Neural cell (in vitro differentiated cells): ENCODE measurements around the gene GAS7. TPM values are rescaled to one million over a fixed set of nuclear protein-coding genes. Genes with fewer than 3 reads are reported as not detected.

Source experiments
- H2AFZ ChIP-seq: fragments of 200-600, 300-800 bp; sonication (generic), shearing (Covaris generic); 2 replicates; pipeline ENCODE4 v1.6.0; 2014; ENCODE audit warnings: low read depth, mild to moderate bottlenecking, antibody characterized with exemption, low read length, moderate library complexity
- H3F3A ChIP-seq: fragments of 200-600 bp; shearing (Covaris generic); 2 replicates; pipeline ENCODE4 v1.6.1; 2016; ENCODE audit warnings: mild to moderate bottlenecking, moderate library complexity, mixed read lengths, antibody characterized with exemption, low read length; ENCODE audit not compliant: insufficient read depth, poor library complexity, severe bottlenecking
- H3K27ac ChIP-seq: fragments of 200-600, 300-800 bp; sonication (generic), shearing (Covaris generic); 2 replicates; pipeline ENCODE4 v1.5.1; 2014; ENCODE audit warnings: mild to moderate bottlenecking, low read length, moderate library complexity
- H3K27me3 ChIP-seq: fragments of 300-800, 200-600 bp; sonication (generic), shearing (Covaris generic); 2 replicates; pipeline ENCODE4 v1.6.0; 2014; ENCODE audit warnings: mild to moderate bottlenecking, low read depth, low read length, moderate library complexity; ENCODE audit not compliant: insufficient read depth
- H3K36me3 ChIP-seq: fragments of 300-800, 200-600 bp; sonication (generic), shearing (Covaris generic); 2 replicates; pipeline ENCODE4 v1.5.1; 2014; ENCODE audit warnings: mild to moderate bottlenecking, antibody characterized with exemption, low read length, moderate library complexity; ENCODE audit not compliant: insufficient read depth
- H3K4me2 ChIP-seq: fragments of 300-800, 200-600 bp; sonication (generic), shearing (Covaris generic); 2 replicates; pipeline ENCODE4 v1.6.0; 2014; ENCODE audit warnings: mild to moderate bottlenecking, low read length
- H3K4me3 ChIP-seq: fragments of 300-800, 200-600 bp; sonication (generic), shearing (Covaris generic); 2 replicates; pipeline ENCODE4 v1.5.1; 2014; ENCODE audit warnings: mild to moderate bottlenecking, low read length, moderate library complexity
- H3K79me2 ChIP-seq: fragments of 200-600 bp; shearing (Covaris generic); replicated peaks from 2 replicates; pipeline ENCODE4 v1.6.0; 2014; ENCODE audit warnings: mild to moderate bottlenecking, low read length, moderate library complexity; ENCODE audit not compliant: insufficient read depth
- H3K9ac ChIP-seq: fragments of 300-800, 200-600 bp; sonication (generic), shearing (Covaris generic); 2 replicates; pipeline ENCODE4 v1.6.1; 2016; ENCODE audit warnings: mild to moderate bottlenecking, low read length, mixed read lengths
- H3K9me2 ChIP-seq: fragments of 200-600 bp; shearing (Covaris generic); 2 replicates; pipeline ENCODE4 v1.6.1; 2016; ENCODE audit warnings: mild to moderate bottlenecking, low read length, mixed read lengths; ENCODE audit not compliant: insufficient read depth
- H3K9me3 ChIP-seq: fragments of 200-600, 300-800 bp; sonication (generic), shearing (Covaris generic); 2 replicates; pipeline ENCODE4 v1.6.1; 2016; ENCODE audit warnings: mild to moderate bottlenecking, mixed run types, low read length, moderate library complexity, mixed read lengths
- H4K20me1 ChIP-seq: fragments of 200-600 bp; shearing (Covaris generic); 2 replicates; pipeline ENCODE4 v1.6.1; 2016; ENCODE audit warnings: mild to moderate bottlenecking, mixed run types; ENCODE audit not compliant: insufficient read depth
- EP300 ChIP-seq: fragments of 450-650 bp; conservative IDR thresholded peaks from 2 replicates; pipeline ENCODE4 v1.6.1; 2014; ENCODE audit warnings: antibody characterized with exemption, mild to moderate bottlenecking, moderate library complexity; ENCODE audit not compliant: poor library complexity, severe bottlenecking
- EZH2 ChIP-seq: fragments of 200-600, 300-800 bp; shearing (Covaris generic), sonication (generic); IDR thresholded peaks from 2 replicates; pipeline ENCODE4 v1.6.1; 2014; ENCODE audit warnings: antibody characterized with exemption, low read length, borderline replicate concordance, mild to moderate bottlenecking; ENCODE audit not compliant: insufficient read depth, poor library complexity, severe bottlenecking
- MXI1 ChIP-seq: fragments of 450-650 bp; conservative IDR thresholded peaks from 2 replicates; pipeline ENCODE4 v1.6.1; 2014; ENCODE audit warnings: antibody characterized with exemption, mild to moderate bottlenecking; ENCODE audit not compliant: poor library complexity, severe bottlenecking
- POLR2AphosphoS5 ChIP-seq: IDR thresholded peaks from 2 replicates; pipeline ENCODE4 v1.6.1; 2012
- RAD21 ChIP-seq: fragments of 450-650 bp; conservative IDR thresholded peaks from 2 replicates; pipeline ENCODE4 v1.6.1; 2014; ENCODE audit warnings: antibody characterized with exemption, mild to moderate bottlenecking, moderate library complexity
- SMC3 ChIP-seq: fragments of 450-650 bp; conservative IDR thresholded peaks from 2 replicates; pipeline ENCODE4 v1.6.1; 2014; ENCODE audit warnings: antibody characterized with exemption, mild to moderate bottlenecking, moderate library complexity; ENCODE audit not compliant: poor library complexity
- TAF1 ChIP-seq: IDR thresholded peaks from 2 replicates; pipeline ENCODE4 v1.6.1; 2012; ENCODE audit warnings: low read depth
- polyA plus RNA-seq: library from polyadenylated mRNA; depleted of rRNA; stranded (reverse); fragments of >200 nt; gene quantifications from 2 replicates; pipeline ENCODE4 v1.2.3, GENCODE V29; 2014
- TF ChIP-seq, protein P1 (sequence below): IDR thresholded peaks from 2 replicates; pipeline ENCODE4 v1.6.1; 2012; ENCODE audit warnings: borderline replicate concordance
- TF ChIP-seq, protein P2 (sequence below): fragments of 450-650 bp; IDR thresholded peaks from 2 replicates; pipeline ENCODE4 v1.5.1; 2014; ENCODE audit warnings: antibody characterized with exemption, mild to moderate bottlenecking, moderate library complexity; ENCODE audit not compliant: poor library complexity, severe bottlenecking

The GAS7 gene
- polyA plus RNA-seq, 1 donor from 2014 or later, result 23.6 TPM

DNA sequence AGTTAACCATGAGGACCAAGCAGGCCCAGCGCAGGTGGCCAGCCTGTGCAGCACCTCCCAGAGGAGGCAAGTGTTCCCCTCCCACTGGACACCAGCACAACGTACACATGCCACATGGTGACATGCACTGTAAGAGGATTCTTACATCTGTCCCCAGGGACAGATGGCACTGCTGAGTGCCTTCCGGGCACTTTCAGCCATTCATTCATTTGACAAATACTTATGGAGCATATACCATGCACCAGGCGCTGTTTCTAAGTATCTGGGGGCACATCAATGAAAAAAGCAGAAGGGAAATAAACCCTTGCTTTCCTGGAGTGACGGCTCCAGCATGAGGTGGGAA lies 79.6 kb downstream of the GAS7 start:
- H3K4me2 ChIP-seq, result no peak overlapping the region
- no peaks in the 10 kb centered on the region for H3K27me3 ChIP-seq
- no peaks in the 10 kb centered on the region for H3F3A ChIP-seq
- TF ChIP-seq SMC3 (no peak), MXI1 (no peak), RAD21 (no peak), POLR2AphosphoS5 (no peak), EP300 (no peak), TAF1 (no peak)
- TF ChIP-seq, protein P1, sequence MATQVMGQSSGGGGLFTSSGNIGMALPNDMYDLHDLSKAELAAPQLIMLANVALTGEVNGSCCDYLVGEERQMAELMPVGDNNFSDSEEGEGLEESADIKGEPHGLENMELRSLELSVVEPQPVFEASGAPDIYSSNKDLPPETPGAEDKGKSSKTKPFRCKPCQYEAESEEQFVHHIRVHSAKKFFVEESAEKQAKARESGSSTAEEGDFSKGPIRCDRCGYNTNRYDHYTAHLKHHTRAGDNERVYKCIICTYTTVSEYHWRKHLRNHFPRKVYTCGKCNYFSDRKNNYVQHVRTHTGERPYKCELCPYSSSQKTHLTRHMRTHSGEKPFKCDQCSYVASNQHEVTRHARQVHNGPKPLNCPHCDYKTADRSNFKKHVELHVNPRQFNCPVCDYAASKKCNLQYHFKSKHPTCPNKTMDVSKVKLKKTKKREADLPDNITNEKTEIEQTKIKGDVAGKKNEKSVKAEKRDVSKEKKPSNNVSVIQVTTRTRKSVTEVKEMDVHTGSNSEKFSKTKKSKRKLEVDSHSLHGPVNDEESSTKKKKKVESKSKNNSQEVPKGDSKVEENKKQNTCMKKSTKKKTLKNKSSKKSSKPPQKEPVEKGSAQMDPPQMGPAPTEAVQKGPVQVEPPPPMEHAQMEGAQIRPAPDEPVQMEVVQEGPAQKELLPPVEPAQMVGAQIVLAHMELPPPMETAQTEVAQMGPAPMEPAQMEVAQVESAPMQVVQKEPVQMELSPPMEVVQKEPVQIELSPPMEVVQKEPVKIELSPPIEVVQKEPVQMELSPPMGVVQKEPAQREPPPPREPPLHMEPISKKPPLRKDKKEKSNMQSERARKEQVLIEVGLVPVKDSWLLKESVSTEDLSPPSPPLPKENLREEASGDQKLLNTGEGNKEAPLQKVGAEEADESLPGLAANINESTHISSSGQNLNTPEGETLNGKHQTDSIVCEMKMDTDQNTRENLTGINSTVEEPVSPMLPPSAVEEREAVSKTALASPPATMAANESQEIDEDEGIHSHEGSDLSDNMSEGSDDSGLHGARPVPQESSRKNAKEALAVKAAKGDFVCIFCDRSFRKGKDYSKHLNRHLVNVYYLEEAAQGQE, result no peak
- H4K20me1 ChIP-seq, result no peaks in the 10 kb centered on the region
- no peak overlapping the region for H3K9ac ChIP-seq
- H3K79me2 ChIP-seq, result no peaks in the 10 kb centered on the region
- no peaks in the 10 kb centered on the region for H3K9me2 ChIP-seq
- H3K36me3 ChIP-seq, result no peaks in the 10 kb centered on the region
- H3K27ac ChIP-seq, result no peak overlapping the region
- peaks cover 3% of the 10 kb centered on the region for H3K9me3 ChIP-seq
- no peak overlapping the region for H3K4me3 ChIP-seq
- no peak overlapping the region for H2AFZ ChIP-seq

DNA sequence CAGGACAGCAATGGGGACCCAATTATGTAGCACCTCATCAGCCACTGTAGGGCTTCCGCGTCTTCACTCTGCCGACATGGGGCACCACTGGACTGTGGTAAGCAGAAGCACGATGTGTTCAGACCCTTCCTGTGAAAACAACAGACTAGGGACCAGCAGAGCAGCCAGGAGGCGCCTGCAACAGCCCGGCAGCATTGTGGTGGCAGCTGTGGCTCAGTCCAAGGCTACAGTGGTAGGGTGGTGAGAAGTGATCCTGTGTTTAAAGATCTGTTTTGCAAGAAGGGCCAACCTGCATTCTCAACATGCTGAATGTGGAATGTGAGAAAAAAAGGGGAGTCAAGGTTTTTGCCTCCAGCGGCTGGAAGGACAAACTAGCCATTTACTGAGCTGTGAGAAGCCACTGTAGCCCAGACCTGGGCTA lies 80.8 kb downstream of the GAS7 start:
- Histone ChIP-seq H2AFZ (no peak overlapping the region), H3K36me3 (no peaks in the 10 kb centered on the region), H3F3A (no peaks in the 10 kb centered on the region), H3K4me2 (no peak overlapping the region), H3K9me2 (no peaks in the 10 kb centered on the region), H3K27ac (no peak overlapping the region), H3K79me2 (no peaks in the 10 kb centered on the region), H3K9me3 (peaks cover 3% of the 10 kb centered on the region), H4K20me1 (no peaks in the 10 kb centered on the region), H3K9ac (no peak overlapping the region), H3K27me3 (no peaks in the 10 kb centered on the region), H3K4me3 (no peak overlapping the region)
- TF ChIP-seq, protein P1, result no peak
- TF ChIP-seq RAD21, result no peak
- no peak for TF ChIP-seq EZH2
- no peak for TF ChIP-seq POLR2AphosphoS5
- TF ChIP-seq, protein P2, sequence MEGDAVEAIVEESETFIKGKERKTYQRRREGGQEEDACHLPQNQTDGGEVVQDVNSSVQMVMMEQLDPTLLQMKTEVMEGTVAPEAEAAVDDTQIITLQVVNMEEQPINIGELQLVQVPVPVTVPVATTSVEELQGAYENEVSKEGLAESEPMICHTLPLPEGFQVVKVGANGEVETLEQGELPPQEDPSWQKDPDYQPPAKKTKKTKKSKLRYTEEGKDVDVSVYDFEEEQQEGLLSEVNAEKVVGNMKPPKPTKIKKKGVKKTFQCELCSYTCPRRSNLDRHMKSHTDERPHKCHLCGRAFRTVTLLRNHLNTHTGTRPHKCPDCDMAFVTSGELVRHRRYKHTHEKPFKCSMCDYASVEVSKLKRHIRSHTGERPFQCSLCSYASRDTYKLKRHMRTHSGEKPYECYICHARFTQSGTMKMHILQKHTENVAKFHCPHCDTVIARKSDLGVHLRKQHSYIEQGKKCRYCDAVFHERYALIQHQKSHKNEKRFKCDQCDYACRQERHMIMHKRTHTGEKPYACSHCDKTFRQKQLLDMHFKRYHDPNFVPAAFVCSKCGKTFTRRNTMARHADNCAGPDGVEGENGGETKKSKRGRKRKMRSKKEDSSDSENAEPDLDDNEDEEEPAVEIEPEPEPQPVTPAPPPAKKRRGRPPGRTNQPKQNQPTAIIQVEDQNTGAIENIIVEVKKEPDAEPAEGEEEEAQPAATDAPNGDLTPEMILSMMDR, result no peak
- no peak for TF ChIP-seq SMC3
- TF ChIP-seq MXI1, result no peak
- TF ChIP-seq EP300, result no peak
- no peak for TF ChIP-seq TAF1
